Measurements from ENCODE around the gene RAB7A. TPM values are rescaled to one million over a fixed set of nuclear protein-coding genes. Genes with fewer than 3 reads are reported as not detected.
"Not testable (repeated sequence)": the region's sequence is repeated elsewhere in the genome, so short reads cannot be mapped to it uniquely, and the experiment has no call there.

The RAB7A gene
- total RNA-seq, 4 donors from 2014 or later: 89.2 to 128 (median 114) TPM

- Histone ChIP-seq H3K4me1 (no peaks in the 10 kb centered on the region), H3K36me3 (no peaks in the 10 kb centered on the region), H3K9me3 (no peaks in the 10 kb centered on the region), H3K27me3 (no peaks in the 10 kb centered on the region), H3K4me3 (no peak overlapping the region), H3K27ac (no peak overlapping the region)
- TF ChIP-seq, protein P1, sequence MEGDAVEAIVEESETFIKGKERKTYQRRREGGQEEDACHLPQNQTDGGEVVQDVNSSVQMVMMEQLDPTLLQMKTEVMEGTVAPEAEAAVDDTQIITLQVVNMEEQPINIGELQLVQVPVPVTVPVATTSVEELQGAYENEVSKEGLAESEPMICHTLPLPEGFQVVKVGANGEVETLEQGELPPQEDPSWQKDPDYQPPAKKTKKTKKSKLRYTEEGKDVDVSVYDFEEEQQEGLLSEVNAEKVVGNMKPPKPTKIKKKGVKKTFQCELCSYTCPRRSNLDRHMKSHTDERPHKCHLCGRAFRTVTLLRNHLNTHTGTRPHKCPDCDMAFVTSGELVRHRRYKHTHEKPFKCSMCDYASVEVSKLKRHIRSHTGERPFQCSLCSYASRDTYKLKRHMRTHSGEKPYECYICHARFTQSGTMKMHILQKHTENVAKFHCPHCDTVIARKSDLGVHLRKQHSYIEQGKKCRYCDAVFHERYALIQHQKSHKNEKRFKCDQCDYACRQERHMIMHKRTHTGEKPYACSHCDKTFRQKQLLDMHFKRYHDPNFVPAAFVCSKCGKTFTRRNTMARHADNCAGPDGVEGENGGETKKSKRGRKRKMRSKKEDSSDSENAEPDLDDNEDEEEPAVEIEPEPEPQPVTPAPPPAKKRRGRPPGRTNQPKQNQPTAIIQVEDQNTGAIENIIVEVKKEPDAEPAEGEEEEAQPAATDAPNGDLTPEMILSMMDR (IDR thresholded peaks at IDR 0.05): no peak
- DNase-seq (ENCODE audit: low spot score in 2 of 2): no peak
- 85 to 90% methylated on average over 4 of the region's 4 CpGs for WGBS, 2 donors
These were observed 13.1 kb upstream of the RAB7A start for GRCh38 chr3:128712848-128713247.

DNA sequence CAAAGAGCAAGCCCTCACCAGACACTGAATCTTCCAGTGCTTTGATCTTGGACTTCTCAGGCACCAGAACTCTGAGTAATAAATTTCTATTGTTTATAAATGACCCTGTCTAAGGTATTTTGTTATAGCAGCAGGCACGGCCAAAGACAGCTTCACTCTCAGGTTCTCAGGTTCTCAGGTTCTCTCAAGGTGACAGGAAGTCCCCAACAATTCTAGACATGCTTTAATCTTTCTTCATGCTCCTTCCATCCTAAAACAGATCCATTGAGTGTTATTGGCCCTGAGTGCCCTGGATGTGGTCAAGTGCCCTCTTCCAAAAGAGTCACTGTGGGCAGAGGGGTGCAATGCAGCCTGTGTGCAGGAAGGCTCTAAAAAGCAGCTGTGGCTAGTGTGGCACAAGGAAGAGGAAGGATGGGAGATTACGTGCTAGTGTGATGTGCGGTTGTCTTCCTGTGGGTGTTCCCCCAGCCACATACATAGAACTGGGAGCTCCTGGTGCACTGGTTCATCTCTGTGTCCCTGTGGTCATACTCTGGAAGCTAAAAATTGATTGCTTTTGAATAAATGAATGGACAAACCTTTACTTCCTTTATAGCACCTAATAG lies 11.0 kb upstream of the RAB7A start:
- Histone ChIP-seq H3K9me3 (no peaks in the 10 kb centered on the region), H3K27ac (no peak overlapping the region), H3K27me3 (no peaks in the 10 kb centered on the region), H3K36me3 (no peaks in the 10 kb centered on the region), H3K4me1 (no peaks in the 10 kb centered on the region), H3K4me3 (no peak overlapping the region)
- no peak for DNase-seq (ENCODE audit: low spot score in 2 of 2)
- TF ChIP-seq, protein P1 (IDR thresholded peaks at IDR 0.05): no peak
- TF ChIP-seq EP300 (IDR thresholded peaks at IDR 0.05) (no peak), POLR2A (IDR thresholded peaks at IDR 0.05) (no peak)
- WGBS, 2 donors: 55 to 73% methylated on average over 3 of the region's 3 CpGs

GRCh38 chr3:128718892-128719291 lies 7.1 kb upstream of the RAB7A start:
- not testable (repeated sequence) for H3K27ac ChIP-seq; H3K4me3 ChIP-seq; DNase-seq (ENCODE audit: low spot score in 2 of 2); H3K27me3 ChIP-seq; H3K9me3 ChIP-seq; H3K4me1 ChIP-seq; H3K36me3 ChIP-seq
- WGBS, 2 donors: 64 to 67% methylated on average over 7 of the region's 7 CpGs

GRCh38 chr3:128720891-128721290 lies 5.1 kb upstream of the RAB7A start:
- TF ChIP-seq, protein P1 (IDR thresholded peaks at IDR 0.05): no peak
- no peak for TF ChIP-seq POLR2A (IDR thresholded peaks at IDR 0.05)
- no peak for TF ChIP-seq EP300 (IDR thresholded peaks at IDR 0.05)
- Histone ChIP-seq H3K27ac (no peak overlapping the region), H3K27me3 (no peaks in the 10 kb centered on the region), H3K4me3 (no peak overlapping the region), H3K9me3 (no peaks in the 10 kb centered on the region), H3K36me3 (no peaks in the 10 kb centered on the region), H3K4me1 (peaks cover 0 to 4% (median 0%) of the 10 kb centered on the region in 4 donors)
- no peak for DNase-seq (ENCODE audit: low spot score in 2 of 2)
- 44 to 47% methylated on average over 10 of the region's 10 CpGs for WGBS, 2 donors

DNA sequence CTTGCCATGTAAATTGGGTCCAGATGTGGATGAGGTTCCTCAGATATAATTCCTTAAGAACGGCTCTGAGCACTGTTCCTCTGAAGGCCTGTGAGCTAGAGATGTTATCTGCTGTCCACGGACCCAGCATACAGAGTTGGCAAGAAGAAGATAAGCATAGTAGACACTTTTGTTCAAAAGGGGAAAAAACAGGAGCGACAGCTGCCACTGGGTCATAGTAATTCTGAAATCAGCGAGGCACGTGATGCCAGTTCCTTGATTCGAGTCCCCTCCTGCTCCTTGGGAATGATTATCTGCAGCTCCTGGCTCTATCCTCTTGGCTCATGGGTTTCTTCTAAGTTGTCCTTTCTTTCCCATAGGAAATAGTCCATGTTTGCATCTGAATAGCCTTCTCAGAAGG lies 2.5 kb upstream of the RAB7A start:
- Histone ChIP-seq H3K9me3 (no peaks in the 10 kb centered on the region), H3K36me3 (no peaks in the 10 kb centered on the region), H3K4me1 (peaks cover 0 to 21% (median 10%) of the 10 kb centered on the region in 4 donors), H3K27ac (no peak overlapping the region), H3K27me3 (no peaks in the 10 kb centered on the region), H3K4me3 (no peak overlapping the region)
- TF ChIP-seq, protein P1 (IDR thresholded peaks at IDR 0.05): no peak
- TF ChIP-seq EP300 (IDR thresholded peaks at IDR 0.05) (no peak), POLR2A (IDR thresholded peaks at IDR 0.05) (no peak)
- DNase-seq (ENCODE audit: low spot score in 2 of 2): no peak
- 82 to 87% methylated on average over 6 of the region's 6 CpGs for WGBS, 2 donors
